HepG2 (cell line): ENCODE results near the gene MFSD12. TPM values are rescaled to one million over a fixed set of nuclear protein-coding genes. Genes with fewer than 3 reads are reported as not detected.
A peak's percentile ranks its signal among the peaks of the same experiment; 100 is the strongest.

ENCODE experiments used
- ATF1 ChIP-seq: IDR thresholded peaks from 2 replicates; pipeline ENCODE4 v1.6.1; 2016; ENCODE audit warnings: mild to moderate bottlenecking, control low read depth
- BATF2 ChIP-seq: sonication (generic); formaldehyde crosslinking; IDR thresholded peaks from 2 replicates; pipeline ENCODE4 v1.8.0; 2022; ENCODE audit warnings: mild to moderate bottlenecking, missing genetic modification reagents, moderate library complexity
- ELF3 ChIP-seq: IDR thresholded peaks from 2 replicates; pipeline ENCODE4 v1.6.1; 2016; ENCODE audit warnings: missing genetic modification reagents, missing compliant biosample characterization
- GMEB1 ChIP-seq: sonication (generic); formaldehyde crosslinking; IDR thresholded peaks from 2 replicates; pipeline ENCODE4 v1.5.1; 2020; ENCODE audit warnings: missing genetic modification reagents, mild to moderate bottlenecking, borderline replicate concordance
- MAF1 ChIP-seq: sonication (generic); formaldehyde crosslinking; IDR thresholded peaks from 2 replicates; pipeline ENCODE4 v1.5.0; 2020; ENCODE audit warnings: missing genetic modification reagents, borderline replicate concordance
- MYC ChIP-seq: sonication (generic); formaldehyde crosslinking; IDR thresholded peaks from 2 replicates; pipeline ENCODE4 v1.9.0; 2021; ENCODE audit warnings: missing genetic modification reagents, borderline replicate concordance
- NCOA5 ChIP-seq: sonication (generic); formaldehyde crosslinking; IDR thresholded peaks from 2 replicates; pipeline ENCODE4 v1.4.0; 2020; ENCODE audit warnings: missing genetic modification reagents
- NPAS2 ChIP-seq: sonication (generic); formaldehyde crosslinking; IDR thresholded peaks from 2 replicates; pipeline ENCODE4 v1.8.0; 2022; ENCODE audit warnings: mild to moderate bottlenecking, missing genetic modification reagents, borderline replicate concordance
- PREB ChIP-seq: sonication (generic); formaldehyde crosslinking; IDR thresholded peaks from 2 replicates; pipeline ENCODE4 v1.4.0; 2020; ENCODE audit warnings: missing genetic modification reagents
- RELA ChIP-seq: sonication (generic); formaldehyde crosslinking; IDR thresholded peaks from 2 replicates; pipeline ENCODE4 v1.4.0; 2020; ENCODE audit warnings: missing genetic modification reagents
- YY1 ChIP-seq: IDR thresholded peaks from 2 replicates; pipeline ENCODE4 v1.6.1; 2011; ENCODE audit warnings: low read length, low read depth, moderate library complexity, mild to moderate bottlenecking; ENCODE audit not compliant: insufficient read depth, insufficient replicate concordance
- ZC3H13 ChIP-seq: sonication (generic); formaldehyde crosslinking; IDR thresholded peaks from 2 replicates; pipeline ENCODE4 v1.8.1; 2023; ENCODE audit warnings: mild to moderate bottlenecking, missing genetic modification reagents, moderate library complexity
- ZFP1 ChIP-seq: IDR thresholded peaks from 2 replicates; pipeline ENCODE4 v1.6.1; 2016
- ZFX ChIP-seq: sonication (generic); formaldehyde crosslinking; IDR thresholded peaks from 2 replicates; pipeline ENCODE4 v1.4.0; 2020; ENCODE audit warnings: mild to moderate bottlenecking, low read depth, missing genetic modification reagents, moderate library complexity
- ZNF431 ChIP-seq: sonication (generic); formaldehyde crosslinking; IDR thresholded peaks from 2 replicates; pipeline ENCODE4 v1.9.0; 2022; ENCODE audit warnings: missing genetic modification reagents, low read depth, mild to moderate bottlenecking, borderline replicate concordance
- polyA plus RNA-seq, 8 experiments: library from polyadenylated mRNA; depleted of rRNA in 3 of 8; stranded (reverse) in 7 of 8; unstranded in 1 of 8; fragments of >200 nt; fragmentation: Illumina TruSeq in 4 of 8; extraction: Trizol in 4 of 8; gene quantifications; 2 replicates each; pipeline versions ENCODE4 v1.2.1 to v1.2.3, GENCODE V29; 2011 to 2016; ENCODE audit warnings: low read depth in 4 of 8, missing spikeins in 1 of 8, mixed read lengths in 1 of 8; ENCODE audit not compliant: insufficient read depth in 1 of 8
- total RNA-seq, 5 experiments: library from RNA; depleted of rRNA; stranded (reverse); fragments of >200 nt; fragmentation: Illumina TruSeq; extraction: Trizol; gene quantifications; 2 replicates each; pipeline ENCODE4 v1.2.3, GENCODE V29; 2016; ENCODE audit warnings: low read depth in 1 of 5
- TF ChIP-seq, protein P1 (sequence below): IDR thresholded peaks from 2 replicates; pipeline ENCODE4 v1.6.1; 2016
- TF ChIP-seq, protein P2 (sequence below): sonication (generic); formaldehyde crosslinking; IDR thresholded peaks from 2 replicates; pipeline ENCODE4 v1.4.0; 2020; ENCODE audit warnings: mild to moderate bottlenecking, missing genetic modification reagents
- TF ChIP-seq, protein P3 (sequence below): sonication (generic); formaldehyde crosslinking; IDR thresholded peaks from 2 replicates; pipeline ENCODE4 v1.9.0; 2022; ENCODE audit warnings: low read depth, missing genetic modification reagents

MFSD12 gene
- total and polyA plus RNA-seq, 2 of the 13 experiments (the other 11 are each of a cell fraction or from before 2014, with no cell fraction given), result 27.2 to 29.1 TPM

DNA sequence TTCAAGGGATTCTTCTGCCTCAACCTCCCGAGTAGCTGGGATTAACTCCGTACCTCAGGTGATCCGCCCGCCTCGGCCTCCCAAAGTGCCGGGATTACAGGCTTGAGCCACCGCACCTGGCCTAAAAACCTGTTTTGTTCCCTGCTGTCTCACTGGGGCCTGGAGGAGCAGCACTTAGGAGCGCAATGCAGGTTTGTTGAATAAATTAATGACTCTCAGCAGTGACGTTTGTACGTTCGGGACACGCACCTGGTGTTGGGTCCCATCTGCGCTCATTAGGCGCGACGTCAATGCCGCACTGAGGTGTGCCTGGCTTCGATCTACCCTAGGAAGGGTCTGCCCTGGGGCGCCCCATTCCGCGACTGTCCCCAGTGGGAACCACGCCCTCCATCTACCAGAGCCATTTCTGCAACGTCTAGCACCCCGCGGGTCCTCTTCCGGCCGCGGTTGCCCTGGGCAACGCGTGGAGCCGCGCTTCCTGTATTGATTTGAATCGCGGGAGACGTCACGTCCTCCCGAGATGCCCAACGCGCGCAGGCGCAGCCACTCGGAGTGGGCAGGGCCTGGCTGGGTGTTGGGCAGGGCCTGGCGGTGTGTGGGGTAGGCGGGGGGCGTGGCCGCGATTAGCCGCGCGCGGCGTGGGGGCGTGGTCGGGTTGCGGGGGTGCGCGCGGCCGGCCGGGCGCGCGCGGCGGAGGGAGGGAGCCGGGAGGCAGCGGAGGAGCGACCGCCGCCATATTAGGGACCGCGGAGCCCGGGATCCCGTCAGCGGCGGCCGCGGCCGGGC, 51.6 kb downstream of the MFSD12 start, which contains the start of gene FZR1 (continued):
- TF ChIP-seq NCOA5, result no peak
- no peak for TF ChIP-seq ZFP1
- TF ChIP-seq ZC3H13 (CRISPR knock-in tag), result no peak
- no peak for TF ChIP-seq ZNF431
- no peak for TF ChIP-seq BATF2 (CRISPR knock-in tag)
- no peak for TF ChIP-seq PREB (CRISPR knock-in tag)
- TF ChIP-seq NPAS2 (CRISPR knock-in tag), result no peak
- peak; percentile 72; the same call in 1 of the 2 replicates for TF ChIP-seq MYC (CRISPR knock-in tag)
- TF ChIP-seq ZFX (CRISPR knock-in tag), result 0 out of 2 replicates have a peak, but pooled peaks have one; percentile 46
- TF ChIP-seq, protein P1, sequence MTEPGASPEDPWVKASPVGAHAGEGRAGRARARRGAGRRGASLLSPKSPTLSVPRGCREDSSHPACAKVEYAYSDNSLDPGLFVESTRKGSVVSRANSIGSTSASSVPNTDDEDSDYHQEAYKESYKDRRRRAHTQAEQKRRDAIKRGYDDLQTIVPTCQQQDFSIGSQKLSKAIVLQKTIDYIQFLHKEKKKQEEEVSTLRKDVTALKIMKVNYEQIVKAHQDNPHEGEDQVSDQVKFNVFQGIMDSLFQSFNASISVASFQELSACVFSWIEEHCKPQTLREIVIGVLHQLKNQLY, result peak; percentile 60; the same call in 1 of the 2 replicates
- TF ChIP-seq GMEB1 (CRISPR knock-in tag), result peak; percentile 90
- TF ChIP-seq YY1, result peak; percentile 91
- TF ChIP-seq, protein P2, sequence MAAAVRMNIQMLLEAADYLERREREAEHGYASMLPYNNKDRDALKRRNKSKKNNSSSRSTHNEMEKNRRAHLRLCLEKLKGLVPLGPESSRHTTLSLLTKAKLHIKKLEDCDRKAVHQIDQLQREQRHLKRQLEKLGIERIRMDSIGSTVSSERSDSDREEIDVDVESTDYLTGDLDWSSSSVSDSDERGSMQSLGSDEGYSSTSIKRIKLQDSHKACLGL (CRISPR knock-in tag), result 0 out of 2 replicates have a peak, but pooled peaks have one; percentile 46
- TF ChIP-seq, protein P3, sequence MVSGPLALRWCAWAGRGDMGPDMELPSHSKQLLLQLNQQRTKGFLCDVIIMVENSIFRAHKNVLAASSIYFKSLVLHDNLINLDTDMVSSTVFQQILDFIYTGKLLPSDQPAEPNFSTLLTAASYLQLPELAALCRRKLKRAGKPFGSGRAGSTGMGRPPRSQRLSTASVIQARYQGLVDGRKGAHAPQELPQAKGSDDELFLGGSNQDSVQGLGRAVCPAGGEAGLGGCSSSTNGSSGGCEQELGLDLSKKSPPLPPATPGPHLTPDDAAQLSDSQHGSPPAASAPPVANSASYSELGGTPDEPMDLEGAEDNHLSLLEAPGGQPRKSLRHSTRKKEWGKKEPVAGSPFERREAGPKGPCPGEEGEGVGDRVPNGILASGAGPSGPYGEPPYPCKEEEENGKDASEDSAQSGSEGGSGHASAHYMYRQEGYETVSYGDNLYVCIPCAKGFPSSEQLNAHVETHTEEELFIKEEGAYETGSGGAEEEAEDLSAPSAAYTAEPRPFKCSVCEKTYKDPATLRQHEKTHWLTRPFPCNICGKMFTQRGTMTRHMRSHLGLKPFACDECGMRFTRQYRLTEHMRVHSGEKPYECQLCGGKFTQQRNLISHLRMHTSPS, result no peak
- TF ChIP-seq MAF1 (CRISPR knock-in tag), result 0 out of 2 replicates have a peak, but pooled peaks have one; percentile 29
- TF ChIP-seq ELF3 (CRISPR knock-in tag), result peak; percentile 66
- TF ChIP-seq ATF1 (CRISPR knock-in tag), result peak; percentile 91
- no peak for TF ChIP-seq RELA (CRISPR knock-in tag)
